ENCODE measurements around the gene ABCB1. TPM values are rescaled to one million over a fixed set of nuclear protein-coding genes. Genes with fewer than 3 reads are reported as not detected.

Gene ABCB1
- total and polyA plus RNA-seq, 2 experiments from 2014 or later = 0.53 to 0.80 TPM

- H3K4me2 ChIP-seq = no peak overlapping the region
- Mint-ChIP-seq H3K9me3 (no peaks in the 10 kb centered on the region), H3K36me3 (ENCODE audit: low read depth) (no peaks in the 10 kb centered on the region), H3K4me1 (peaks cover 7% of the 10 kb centered on the region; the same call in 2 of the 3 replicates), H3K4me3 (no peak overlapping the region), H3K27me3 (ENCODE audit: insufficient read depth, low read depth, poor library complexity) (no peaks in the 10 kb centered on the region), H3K27ac (no peak overlapping the region)
- no peak overlapping the region for H3K4me3 ChIP-seq
- H3K27me3 ChIP-seq (ENCODE audit: insufficient read depth) = no peaks in the 10 kb centered on the region
- H2AFZ ChIP-seq = no peak overlapping the region; the same call in 1 of the 2 replicates
- no peaks in the 10 kb centered on the region for H4K20me1 ChIP-seq (replicated peaks; ENCODE audit: insufficient read depth)
- H3K36me3 ChIP-seq (ENCODE audit: insufficient read depth) = no peaks in the 10 kb centered on the region
- peak; percentile 79 for ATAC-seq
- peak; percentile 51 for DNase-seq (ENCODE audit: low spot score)
- H3K9me2 ChIP-seq (ENCODE audit: insufficient read depth) = no peaks in the 10 kb centered on the region
- no peaks in the 10 kb centered on the region for H3F3A ChIP-seq (replicated peaks; ENCODE audit: low read depth)
- no peak for TF ChIP-seq EZH2 (IDR thresholded peaks at IDR 0.05; ENCODE audit: low read depth, unreplicated experiment)
- TF ChIP-seq REST (IDR thresholded peaks at IDR 0.05; ENCODE audit: unreplicated experiment) = no peak
- no peak for TF ChIP-seq POLR2AphosphoS5 (IDR thresholded peaks at IDR 0.05; ENCODE audit: low read depth)
- peak; percentile 46 to 69 for TF ChIP-seq CTCF (conservative IDR thresholded peaks at IDR 0.05; ENCODE audit: low read depth in 2 of 2)
- no peaks in the 10 kb centered on the region for H3K79me2 ChIP-seq (replicated peaks; ENCODE audit: insufficient read depth)
- H3K27ac ChIP-seq (ENCODE audit: low read depth) = no peak overlapping the region
- H3K4me1 ChIP-seq (ENCODE audit: insufficient read depth) = peaks cover 10% of the 10 kb centered on the region
Measured at GRCh38 chr7:87507446-87507845, 93.2 kb downstream of the ABCB1 start.

GRCh38 chr7:87506246-87507180 lies 94.2 kb downstream of the ABCB1 start:
- no peak for DNase-seq (ENCODE audit: low spot score)
- no peak overlapping the region for H3K27ac ChIP-seq (ENCODE audit: low read depth)
- TF ChIP-seq CTCF (conservative IDR thresholded peaks at IDR 0.05; ENCODE audit: low read depth in 2 of 2) = peak; percentile 54 to 65
- no peak for TF ChIP-seq ETS1 (IDR thresholded peaks at IDR 0.05)
- TF ChIP-seq JUNB (IDR thresholded peaks at IDR 0.05; ENCODE audit: unreplicated experiment) = no peak
- no peak for TF ChIP-seq ZNF114 (CRISPR knock-in tag; IDR thresholded peaks at IDR 0.05)
- H3K4me3 Mint-ChIP-seq = no peak overlapping the region
- H3F3A ChIP-seq (replicated peaks; ENCODE audit: low read depth) = no peaks in the 10 kb centered on the region
- no peaks in the 10 kb centered on the region for H3K9me2 ChIP-seq (ENCODE audit: insufficient read depth)
- H3K36me3 ChIP-seq (ENCODE audit: insufficient read depth) = no peaks in the 10 kb centered on the region
- no peaks in the 10 kb centered on the region for H3K9me3 Mint-ChIP-seq
- H3K36me3 Mint-ChIP-seq (ENCODE audit: low read depth) = no peaks in the 10 kb centered on the region
- no peak overlapping the region for H3K4me2 ChIP-seq
- ATAC-seq = no peak
- no peaks in the 10 kb centered on the region for H3K27me3 ChIP-seq (ENCODE audit: insufficient read depth)
- peaks cover 8% of the 10 kb centered on the region for H3K4me1 ChIP-seq (ENCODE audit: insufficient read depth)
- no peaks in the 10 kb centered on the region for H3K79me2 ChIP-seq (replicated peaks; ENCODE audit: insufficient read depth)
- H2AFZ ChIP-seq = no peak overlapping the region; the same call in 1 of the 2 replicates
- no peak overlapping the region for H3K27ac Mint-ChIP-seq
- H3K27me3 Mint-ChIP-seq (ENCODE audit: insufficient read depth, low read depth, poor library complexity) = no peaks in the 10 kb centered on the region
- no peaks in the 10 kb centered on the region for H4K20me1 ChIP-seq (replicated peaks; ENCODE audit: insufficient read depth)
- H3K4me1 Mint-ChIP-seq = peaks cover 3% of the 10 kb centered on the region; the same call in 2 of the 3 replicates
- H3K4me3 ChIP-seq = no peak overlapping the region

Data from GM23338 (cell line).